ENCODE data around the gene RALA.

RALA gene

DNA sequence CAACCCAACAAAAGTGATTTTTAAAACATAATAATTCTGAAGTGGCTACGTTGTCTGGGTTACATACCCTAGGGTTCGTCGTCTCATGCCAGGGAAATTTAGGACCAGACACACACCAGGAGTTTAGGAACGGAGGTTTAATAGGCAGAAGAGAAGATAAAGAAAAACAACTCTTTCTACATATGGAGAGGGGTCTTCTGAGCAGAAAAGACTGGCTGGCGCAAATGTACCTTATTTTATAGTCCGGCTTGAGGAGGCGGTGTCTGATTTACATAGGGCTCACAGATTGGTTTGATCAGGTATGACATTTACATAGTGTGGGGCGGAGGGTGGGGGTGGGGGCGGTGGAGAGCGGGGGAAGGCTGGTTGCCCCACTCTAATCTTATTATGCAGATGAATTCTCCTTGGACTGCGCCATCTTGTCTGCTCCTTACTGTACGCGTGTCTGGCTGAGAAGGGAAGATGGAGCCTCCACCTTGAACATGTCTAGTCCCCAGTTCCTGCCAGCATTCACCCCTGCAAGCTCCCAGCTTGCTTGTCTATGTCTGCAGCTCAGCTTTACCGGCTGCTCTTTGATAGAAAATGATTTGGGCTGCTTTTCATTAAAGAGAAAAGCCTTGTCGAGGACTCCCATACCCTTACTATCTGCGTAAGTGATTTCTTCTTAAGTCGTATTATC lies 98.7 kb downstream of the RALA start:
- ChIA-PET POLR2A (no interaction called here), CTCF (interaction anchor here (0.9 to 1.4 kb wide), 5 partner anchors 11 to 413 kb away, joined by 3 to 5 read pairs (median 3); partner anchors contain the start of genes MPLKIP and SUGCT)
- TF ChIP-seq, protein P1, sequence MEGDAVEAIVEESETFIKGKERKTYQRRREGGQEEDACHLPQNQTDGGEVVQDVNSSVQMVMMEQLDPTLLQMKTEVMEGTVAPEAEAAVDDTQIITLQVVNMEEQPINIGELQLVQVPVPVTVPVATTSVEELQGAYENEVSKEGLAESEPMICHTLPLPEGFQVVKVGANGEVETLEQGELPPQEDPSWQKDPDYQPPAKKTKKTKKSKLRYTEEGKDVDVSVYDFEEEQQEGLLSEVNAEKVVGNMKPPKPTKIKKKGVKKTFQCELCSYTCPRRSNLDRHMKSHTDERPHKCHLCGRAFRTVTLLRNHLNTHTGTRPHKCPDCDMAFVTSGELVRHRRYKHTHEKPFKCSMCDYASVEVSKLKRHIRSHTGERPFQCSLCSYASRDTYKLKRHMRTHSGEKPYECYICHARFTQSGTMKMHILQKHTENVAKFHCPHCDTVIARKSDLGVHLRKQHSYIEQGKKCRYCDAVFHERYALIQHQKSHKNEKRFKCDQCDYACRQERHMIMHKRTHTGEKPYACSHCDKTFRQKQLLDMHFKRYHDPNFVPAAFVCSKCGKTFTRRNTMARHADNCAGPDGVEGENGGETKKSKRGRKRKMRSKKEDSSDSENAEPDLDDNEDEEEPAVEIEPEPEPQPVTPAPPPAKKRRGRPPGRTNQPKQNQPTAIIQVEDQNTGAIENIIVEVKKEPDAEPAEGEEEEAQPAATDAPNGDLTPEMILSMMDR (IDR thresholded peaks at IDR 0.05; ENCODE audit: control extremely low read depth, extremely low read depth, low read depth, missing control alignments): no peak
- DNase-seq (ENCODE audit: extremely low spot score): no peak

DNA sequence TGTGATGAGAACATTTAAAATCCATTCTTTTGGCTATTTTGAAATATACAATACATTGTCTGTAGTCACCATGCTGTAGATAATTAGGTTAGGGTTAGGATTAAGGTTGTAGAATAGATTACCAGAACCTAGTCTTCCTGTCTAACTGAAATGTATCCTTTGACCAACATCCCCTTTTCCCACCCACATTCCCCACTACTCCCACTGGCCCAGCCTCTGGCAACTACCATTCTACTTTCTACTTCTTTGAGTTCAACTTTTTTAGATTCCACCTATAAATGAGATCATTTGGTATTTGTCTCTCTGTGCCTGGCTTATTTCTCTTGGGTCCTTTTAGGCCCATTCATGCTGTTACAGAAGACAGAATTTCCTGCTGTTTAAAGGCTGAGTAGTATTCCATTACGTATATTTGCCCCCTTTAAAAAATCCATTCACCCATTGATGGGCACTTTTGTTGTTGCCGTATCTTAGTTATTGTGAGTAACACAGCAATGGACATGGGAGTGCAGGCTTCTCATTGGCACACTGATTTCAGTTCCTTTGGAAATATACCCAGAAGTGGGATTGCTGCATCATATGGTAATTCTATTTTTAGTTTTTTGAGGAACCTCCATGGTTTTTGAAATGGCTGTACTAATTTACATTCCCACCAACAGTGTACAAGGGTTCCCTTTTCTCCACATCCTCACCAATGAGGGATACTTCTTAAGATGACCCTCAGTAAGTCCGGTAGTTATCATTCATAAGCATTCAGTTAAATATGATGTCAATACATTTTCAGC lies 104.0 kb downstream of the RALA start:
- TF ChIP-seq, protein P1 (IDR thresholded peaks at IDR 0.05; ENCODE audit: control extremely low read depth, extremely low read depth, low read depth, missing control alignments): no peak
- POLR2A ChIA-PET: no interaction called here
- CTCF ChIA-PET: interaction anchor here (1.0 kb wide), 1 partner anchor 16 kb away, joined by 3 read pairs; no protein-coding TSS in a partner anchor

DNA sequence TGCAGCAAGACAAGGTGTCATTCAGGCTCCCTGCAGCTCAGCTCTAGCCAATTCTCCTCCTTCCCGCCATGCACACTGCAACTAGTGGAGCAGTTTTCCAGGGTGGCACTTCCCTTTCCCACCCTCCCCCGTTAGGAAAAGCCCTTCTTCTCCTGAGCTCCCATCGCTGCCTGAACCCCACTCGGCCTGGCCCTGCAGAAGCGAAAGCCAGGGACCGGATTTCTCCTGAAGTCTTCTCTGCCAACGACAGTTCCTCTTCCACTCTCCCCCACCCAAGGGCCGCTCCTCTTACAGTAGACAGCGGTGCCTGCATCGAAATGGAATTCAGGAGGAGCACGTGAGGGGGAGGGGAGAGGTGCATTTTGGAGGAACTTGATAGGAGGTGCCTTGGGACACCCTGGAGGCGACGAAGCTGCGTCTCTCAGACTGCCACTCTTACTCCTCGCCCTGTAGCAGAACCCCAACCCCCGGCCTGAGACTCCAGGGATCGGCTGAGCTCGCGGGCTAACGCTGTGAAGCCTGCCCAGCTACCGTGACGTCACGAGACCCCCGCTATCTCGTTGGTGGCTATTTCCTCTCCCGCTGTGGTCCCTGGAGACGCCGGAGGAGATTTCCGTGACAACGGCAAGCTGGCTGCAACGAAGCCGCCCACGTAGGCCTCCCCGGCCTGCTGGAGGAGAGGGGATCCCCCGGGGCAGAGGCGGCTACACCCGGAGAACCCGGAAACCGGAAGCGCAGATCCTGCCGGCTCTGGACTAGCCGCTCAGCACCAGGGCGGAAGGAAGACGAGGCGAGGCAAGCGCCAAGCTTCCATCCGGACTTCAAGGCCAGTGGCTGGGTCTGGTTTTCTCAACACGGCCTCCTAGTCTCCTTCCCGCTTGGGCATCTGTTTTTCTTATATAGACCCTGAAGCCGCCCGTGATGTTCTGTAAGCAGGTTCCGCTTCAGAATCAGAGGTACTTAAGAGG lies 109.7 kb downstream of the RALA start:
- TF ChIP-seq, protein P1 (IDR thresholded peaks at IDR 0.05; ENCODE audit: control extremely low read depth, extremely low read depth, low read depth, missing control alignments): no peak
- peak; percentile 96 for DNase-seq (ENCODE audit: extremely low spot score)
- ChIA-PET CTCF (interaction anchor here (0.9 to 8.2 kb wide), 6 partner anchors 10 to 153 kb away, joined by 3 to 78 read pairs (median 4); no protein-coding TSS in a partner anchor), POLR2A (interaction anchor here (0.6 to 0.9 kb wide), 2 partner anchors 111 to 276 kb away, joined by 3 to 4 read pairs; no protein-coding TSS in a partner anchor)

More for the DNA sequence above, 104.0 kb downstream of the RALA start:
- DNase-seq (ENCODE audit: extremely low spot score): no peak

DNA sequence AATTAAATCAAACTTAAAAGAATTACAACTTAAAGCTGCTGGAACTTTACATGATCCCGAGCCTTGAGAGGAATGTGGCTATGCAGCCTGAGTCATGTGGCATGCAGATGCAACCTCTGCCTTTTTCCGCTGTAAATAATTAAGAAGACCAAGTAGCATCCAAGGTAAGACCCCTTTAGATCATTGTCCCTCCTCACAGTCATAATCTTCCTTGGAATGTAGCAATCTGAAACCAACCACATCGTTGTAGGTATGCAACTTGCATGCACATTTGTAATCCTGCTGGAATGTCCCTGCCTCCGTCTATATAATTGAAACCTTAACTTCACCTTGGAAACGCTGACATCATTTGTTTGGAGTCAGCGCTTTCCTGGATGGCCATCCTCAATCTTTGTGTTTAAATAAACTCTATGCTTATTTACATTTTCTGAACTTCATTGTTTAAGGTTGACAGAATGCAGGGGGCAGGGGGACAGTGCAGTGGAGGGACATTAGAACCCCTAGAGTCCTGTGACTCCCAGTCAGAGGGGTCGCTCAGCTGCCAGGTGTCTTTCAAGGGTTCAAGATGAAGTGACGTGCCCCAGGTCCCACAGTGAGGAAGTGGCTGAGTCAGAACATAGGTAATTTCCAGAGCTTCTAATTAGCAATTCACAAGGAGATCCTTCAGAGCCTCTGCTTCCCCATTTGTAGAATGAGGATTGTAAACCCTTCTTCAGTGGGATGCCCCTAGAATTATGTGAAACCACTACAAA lies 110.7 kb downstream of the RALA start:
- TF ChIP-seq, protein P1 (IDR thresholded peaks at IDR 0.05; ENCODE audit: control extremely low read depth, extremely low read depth, low read depth, missing control alignments): no peak
- ChIA-PET POLR2A (interaction anchor here (0.7 kb wide), 1 partner anchor 156 kb away, joined by 3 read pairs; no protein-coding TSS in a partner anchor), CTCF (interaction anchor here (0.9 to 8.2 kb wide), 9 partner anchors 11 to 154 kb away, joined by 3 to 78 read pairs (median 4); partner anchors contain the start of gene RALA)
- no peak for DNase-seq (ENCODE audit: extremely low spot score)

DNA sequence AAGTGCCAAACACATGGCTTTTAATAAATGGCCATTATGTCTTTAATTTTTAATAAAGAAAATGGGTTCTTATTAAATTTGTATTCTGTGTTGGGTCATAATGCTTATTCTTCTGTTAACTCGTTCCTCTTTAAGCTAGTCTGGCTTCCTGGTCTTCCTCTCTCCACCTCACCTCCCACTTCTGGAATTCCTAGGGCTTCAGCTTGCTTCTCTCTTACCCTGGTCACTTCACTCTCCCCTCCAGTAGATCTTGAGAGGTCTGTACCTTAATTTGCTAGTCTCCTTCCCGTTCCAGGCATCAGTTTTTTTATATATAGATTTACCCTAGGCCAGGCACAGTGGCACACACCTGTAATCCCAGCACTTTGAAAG lies 111.2 kb downstream of the RALA start:
- CTCF ChIA-PET: interaction anchor here (0.9 to 8.2 kb wide), 7 partner anchors 10 to 223 kb away, joined by 3 to 78 read pairs (median 4); partner anchors contain the start of gene RALA
- TF ChIP-seq, protein P1 (IDR thresholded peaks at IDR 0.05; ENCODE audit: control extremely low read depth, extremely low read depth, low read depth, missing control alignments): no peak
- DNase-seq (ENCODE audit: extremely low spot score): no peak
- POLR2A ChIA-PET: no interaction called here
